A673 (cell line): Measurements from ENCODE around the gene COMMD6. TPM values are rescaled to one million over a fixed set of nuclear protein-coding genes. Genes with fewer than 3 reads are reported as not detected.

Source experiments
- BruUV-seq: library from RNA; stranded (reverse); fragments of 400-500 nt; replicated peaks from 2 replicates; lab custom pipeline; 2021; lab: Mats Ljungman, UMichigan
- CTCF ChIA-PET: fragments of 300-600 bp; sonication (Branson Sonifier 250); formaldehyde crosslinking; loops from one replicate; lab custom pipeline; 2022; ENCODE audit warnings: antibody characterized with exemption; lab: Charles Lee
- POLR2A ChIA-PET: fragments of 300-600 bp; sonication (Branson Sonifier 250); formaldehyde crosslinking; loops from one replicate; lab custom pipeline; 2022; ENCODE audit warnings: antibody characterized with exemption; ENCODE audit not compliant: low non-redundant PET; lab: Charles Lee
- DNase-seq: peaks from one replicate; pipeline ENCODE4 v3.0.0-alpha.2; 2015; ENCODE audit warnings: low spot score
- H3K27ac ChIP-seq: fragments of 200-600 bp; sonication (generic); 2 replicates; pipeline ENCODE4 v1.5.1; 2016; ENCODE audit warnings: mixed run types, low read depth, mild to moderate bottlenecking, mixed read lengths, antibody characterized with exemption, low read length; ENCODE audit not compliant: poor library complexity, severe bottlenecking
- H3K27me3 ChIP-seq: fragments of 200-600 bp; sonication (generic); replicated peaks from 2 replicates; pipeline ENCODE4 v1.6.1; 2017; ENCODE audit warnings: mixed run types, low read depth, mild to moderate bottlenecking, mixed read lengths, antibody characterized with exemption, low read length; ENCODE audit not compliant: insufficient read depth, poor library complexity
- H3K36me3 ChIP-seq: fragments of 200-600 bp; sonication (generic); 2 replicates; pipeline ENCODE4 v1.6.1; 2016; ENCODE audit warnings: mixed run types, mild to moderate bottlenecking, mixed read lengths, antibody characterized with exemption, low read length; ENCODE audit not compliant: insufficient read depth, poor library complexity, severe bottlenecking
- H3K4me1 ChIP-seq: fragments of 200-600 bp; sonication (generic); 2 replicates; pipeline ENCODE4 v1.6.1; 2017; ENCODE audit warnings: mixed run types, mild to moderate bottlenecking, mixed read lengths, antibody characterized with exemption, low read length; ENCODE audit not compliant: insufficient read depth, poor library complexity, severe bottlenecking
- H3K4me3 ChIP-seq: fragments of 200-600 bp; sonication (generic); 2 replicates; pipeline ENCODE4 v1.5.1; 2016; ENCODE audit warnings: low read depth, mixed run types, mild to moderate bottlenecking, mixed read lengths, low read length; ENCODE audit not compliant: poor library complexity, severe bottlenecking
- H3K9me3 ChIP-seq: fragments of 200-600 bp; sonication (generic); 2 replicates; pipeline ENCODE4 v1.6.1; 2016; ENCODE audit warnings: mixed run types, low read depth, mild to moderate bottlenecking, mixed read lengths, antibody characterized with exemption, low read length; ENCODE audit not compliant: poor library complexity, severe bottlenecking
- EZH2 ChIP-seq: fragments of 200-600 bp; sonication (generic); IDR thresholded peaks from 2 replicates; pipeline ENCODE4 v1.6.1; 2017; ENCODE audit warnings: borderline replicate concordance, low read depth, mild to moderate bottlenecking, mixed read lengths, antibody characterized with exemption, low read length; ENCODE audit not compliant: poor library complexity, severe bottlenecking
- intact Hi-C: fragments of 100-400 bp; cut with micrococcal nuclease; formaldehyde crosslinking; loops from one replicate; pipeline ENCODE4 v1.10.0; 2022; ENCODE audit not compliant: unreplicated experiment
- total RNA-seq: library from RNA; stranded (reverse); gene quantifications from 2 replicates; pipeline ENCODE4 v1.2.3, GENCODE V29; 2021
- TF ChIP-seq, protein P1 (sequence below): fragments of 300-800, 200-600 bp; sonication (generic); conservative IDR thresholded peaks from 2 replicates; pipeline ENCODE4 v1.5.1; 2017; ENCODE audit warnings: low read depth, mild to moderate bottlenecking, antibody characterized with exemption, low read length, moderate library complexity, mixed read lengths

COMMD6 gene
- total RNA-seq, 1 experiment from 2014 or later = 60.4 TPM

DNA sequence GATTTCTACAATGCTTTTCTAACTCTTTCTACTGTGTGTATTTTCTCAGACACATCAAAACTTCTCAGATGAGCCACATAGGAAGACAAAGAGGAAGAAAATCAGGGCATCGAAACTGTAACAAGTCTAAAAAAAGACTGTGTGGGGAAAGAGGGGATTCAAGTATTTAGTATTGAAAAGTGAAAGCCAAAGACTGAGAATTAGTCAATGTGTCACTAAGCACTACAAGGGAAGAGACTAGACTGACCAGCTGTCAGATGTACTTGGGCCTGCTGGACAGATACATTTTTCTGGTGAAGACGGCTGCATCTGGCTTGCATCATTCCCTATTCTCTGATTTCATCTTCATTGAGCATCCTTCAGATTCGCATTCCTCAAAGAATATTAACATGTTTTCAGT lies 25.4 kb downstream of the COMMD6 start:
- Histone ChIP-seq H3K4me1 (peaks cover 3% of the 10 kb centered on the region), H3K27me3 (no peaks in the 10 kb centered on the region), H3K4me3 (no peak overlapping the region), H3K36me3 (no peaks in the 10 kb centered on the region), H3K9me3 (no peaks in the 10 kb centered on the region), H3K27ac (no peak overlapping the region)
- BruUV-seq = no TSS peak
- intact Hi-C loops = no loop called here
- DNase-seq = no peak
- CTCF ChIA-PET = no interaction called here
- TF ChIP-seq EZH2 = no peak
- TF ChIP-seq, protein P1, sequence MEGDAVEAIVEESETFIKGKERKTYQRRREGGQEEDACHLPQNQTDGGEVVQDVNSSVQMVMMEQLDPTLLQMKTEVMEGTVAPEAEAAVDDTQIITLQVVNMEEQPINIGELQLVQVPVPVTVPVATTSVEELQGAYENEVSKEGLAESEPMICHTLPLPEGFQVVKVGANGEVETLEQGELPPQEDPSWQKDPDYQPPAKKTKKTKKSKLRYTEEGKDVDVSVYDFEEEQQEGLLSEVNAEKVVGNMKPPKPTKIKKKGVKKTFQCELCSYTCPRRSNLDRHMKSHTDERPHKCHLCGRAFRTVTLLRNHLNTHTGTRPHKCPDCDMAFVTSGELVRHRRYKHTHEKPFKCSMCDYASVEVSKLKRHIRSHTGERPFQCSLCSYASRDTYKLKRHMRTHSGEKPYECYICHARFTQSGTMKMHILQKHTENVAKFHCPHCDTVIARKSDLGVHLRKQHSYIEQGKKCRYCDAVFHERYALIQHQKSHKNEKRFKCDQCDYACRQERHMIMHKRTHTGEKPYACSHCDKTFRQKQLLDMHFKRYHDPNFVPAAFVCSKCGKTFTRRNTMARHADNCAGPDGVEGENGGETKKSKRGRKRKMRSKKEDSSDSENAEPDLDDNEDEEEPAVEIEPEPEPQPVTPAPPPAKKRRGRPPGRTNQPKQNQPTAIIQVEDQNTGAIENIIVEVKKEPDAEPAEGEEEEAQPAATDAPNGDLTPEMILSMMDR = no peak
- POLR2A ChIA-PET = no interaction called here

DNA sequence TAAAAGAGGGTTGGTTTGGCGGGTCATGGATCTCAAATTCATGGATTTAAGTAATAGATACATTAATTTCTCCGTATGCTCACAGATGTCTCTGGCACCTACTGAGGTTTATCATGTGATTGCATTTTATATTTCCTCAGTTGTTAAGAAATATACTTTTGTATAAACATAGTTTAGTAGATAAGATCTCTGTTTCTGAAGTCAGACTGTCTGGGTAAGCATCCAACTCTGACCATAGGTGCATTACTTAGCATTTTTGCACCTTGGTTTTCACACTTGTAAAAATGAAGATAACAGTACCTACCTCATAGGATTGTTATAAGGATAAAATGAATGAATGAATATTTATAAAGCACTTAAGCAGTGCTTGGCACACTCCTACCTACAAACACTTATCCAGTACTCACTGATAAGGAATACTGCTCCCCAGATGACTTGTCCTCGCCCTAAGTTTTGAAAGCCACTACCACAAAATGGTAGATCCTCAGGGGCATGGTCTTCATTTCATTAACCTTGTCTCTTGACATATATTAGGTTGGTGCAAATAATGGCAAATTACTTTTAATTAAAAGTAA lies 26.5 kb downstream of the COMMD6 start:
- H3K36me3 ChIP-seq = no peaks in the 10 kb centered on the region
- H3K27ac ChIP-seq = no peak overlapping the region
- DNase-seq = no peak
- no peak overlapping the region for H3K4me3 ChIP-seq
- peaks cover 7% of the 10 kb centered on the region for H3K4me1 ChIP-seq
- CTCF ChIA-PET = no interaction called here
- intact Hi-C loops = no loop called here
- TF ChIP-seq, protein P1 = no peak
- no peak for TF ChIP-seq EZH2
- BruUV-seq = no TSS peak
- POLR2A ChIA-PET = no interaction called here
- H3K9me3 ChIP-seq = no peaks in the 10 kb centered on the region
- H3K27me3 ChIP-seq = no peaks in the 10 kb centered on the region

GRCh38 chr13:75508002-75508548 lies 29.6 kb downstream of the COMMD6 start:
- DNase-seq = no peak
- no TSS peak for BruUV-seq
- Histone ChIP-seq H3K9me3 (no peaks in the 10 kb centered on the region), H3K27me3 (no peaks in the 10 kb centered on the region), H3K36me3 (no peaks in the 10 kb centered on the region), H3K4me3 (no peak overlapping the region), H3K4me1 (peaks cover 7% of the 10 kb centered on the region), H3K27ac (no peak overlapping the region)
- ChIA-PET CTCF (no interaction called here), POLR2A (no interaction called here)
- no peak for TF ChIP-seq EZH2
- TF ChIP-seq, protein P1 = no peak
- intact Hi-C loops = no loop called here
